Mesothelial cell of epicardium (in vitro differentiated cells): ENCODE results near the gene PRB2. TPM values are rescaled to one million over a fixed set of nuclear protein-coding genes. Genes with fewer than 3 reads are reported as not detected.
"Not testable (repeated sequence)": the region's sequence is repeated elsewhere in the genome, so short reads cannot be mapped to it uniquely, and the experiment has no call there.

Experiments
- DNase-seq, 2 experiments: peaks; one replicate each; pipeline ENCODE4 v3.0.0; 2021; ENCODE audit warnings: low spot score in 2 of 2; ENCODE audit not compliant: unreplicated experiment in 2 of 2
- H3K27ac Mint-ChIP-seq: 2 replicates; pipeline ENCODE4 v1.8.0; 2021; ENCODE audit warnings: mixed read lengths
- H3K27me3 Mint-ChIP-seq: 2 replicates; pipeline ENCODE4 v1.8.0; 2021; ENCODE audit warnings: low read depth, mixed read lengths
- H3K36me3 Mint-ChIP-seq: 2 replicates; pipeline ENCODE4 v1.8.0; 2021; ENCODE audit warnings: mixed read lengths
- H3K4me1 Mint-ChIP-seq: 2 replicates; pipeline ENCODE4 v1.8.0; 2021; ENCODE audit warnings: mixed read lengths
- H3K4me3 Mint-ChIP-seq: 2 replicates; pipeline ENCODE4 v1.8.0; 2021; ENCODE audit warnings: mild to moderate bottlenecking, moderate library complexity, mixed read lengths
- H3K9me3 Mint-ChIP-seq: 2 replicates; pipeline ENCODE4 v1.8.0; 2021; ENCODE audit warnings: mixed read lengths
- total RNA-seq: library from RNA; stranded (reverse); gene quantifications from 3 replicates; pipeline ENCODE4 v1.2.1, GENCODE V29; 2021
- TF ChIP-seq, protein P1 (sequence below): fragments of 200-600 bp; sonication (generic); IDR thresholded peaks from one replicate; pipeline ENCODE4 v1.5.0; 2021; ENCODE audit warnings: antibody characterized with exemption; ENCODE audit not compliant: unreplicated experiment

PRB2 gene
- total RNA-seq, 1 donor from 2014 or later = not detected

GRCh38 chr12:11408096-11408495 is 12.7 kb upstream of the PRB2 start:
- no peak for DNase-seq
- TF ChIP-seq, protein P1, sequence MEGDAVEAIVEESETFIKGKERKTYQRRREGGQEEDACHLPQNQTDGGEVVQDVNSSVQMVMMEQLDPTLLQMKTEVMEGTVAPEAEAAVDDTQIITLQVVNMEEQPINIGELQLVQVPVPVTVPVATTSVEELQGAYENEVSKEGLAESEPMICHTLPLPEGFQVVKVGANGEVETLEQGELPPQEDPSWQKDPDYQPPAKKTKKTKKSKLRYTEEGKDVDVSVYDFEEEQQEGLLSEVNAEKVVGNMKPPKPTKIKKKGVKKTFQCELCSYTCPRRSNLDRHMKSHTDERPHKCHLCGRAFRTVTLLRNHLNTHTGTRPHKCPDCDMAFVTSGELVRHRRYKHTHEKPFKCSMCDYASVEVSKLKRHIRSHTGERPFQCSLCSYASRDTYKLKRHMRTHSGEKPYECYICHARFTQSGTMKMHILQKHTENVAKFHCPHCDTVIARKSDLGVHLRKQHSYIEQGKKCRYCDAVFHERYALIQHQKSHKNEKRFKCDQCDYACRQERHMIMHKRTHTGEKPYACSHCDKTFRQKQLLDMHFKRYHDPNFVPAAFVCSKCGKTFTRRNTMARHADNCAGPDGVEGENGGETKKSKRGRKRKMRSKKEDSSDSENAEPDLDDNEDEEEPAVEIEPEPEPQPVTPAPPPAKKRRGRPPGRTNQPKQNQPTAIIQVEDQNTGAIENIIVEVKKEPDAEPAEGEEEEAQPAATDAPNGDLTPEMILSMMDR = no peak
- no peaks in the 10 kb centered on the region for H3K36me3 Mint-ChIP-seq
- H3K9me3 Mint-ChIP-seq = peaks cover 20% of the 10 kb centered on the region
- H3K4me1 Mint-ChIP-seq = no peaks in the 10 kb centered on the region
- H3K27ac Mint-ChIP-seq = no peak overlapping the region
- H3K27me3 Mint-ChIP-seq = no peaks in the 10 kb centered on the region
- no peak overlapping the region for H3K4me3 Mint-ChIP-seq

DNA sequence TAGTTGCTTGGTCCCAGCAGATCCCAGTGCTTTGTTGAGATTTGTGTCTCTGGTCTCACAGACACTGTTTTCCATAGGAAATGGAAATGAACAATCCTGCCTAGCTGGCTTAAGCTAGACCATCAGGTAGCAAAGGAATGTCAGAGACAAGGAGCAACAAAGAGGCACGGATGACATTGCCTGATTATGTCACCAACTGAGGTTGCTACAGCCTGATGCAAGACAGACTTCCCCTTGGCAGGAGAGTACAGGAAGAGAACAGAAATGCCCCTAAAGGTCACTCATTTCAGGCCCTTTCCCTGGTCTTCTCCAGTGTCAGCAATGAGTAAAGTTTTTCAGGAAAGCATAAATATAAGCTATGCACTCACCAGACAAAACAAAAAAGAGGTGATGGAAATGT is 2.0 kb upstream of the PRB2 start:
- Mint-ChIP-seq H3K27ac (no peak overlapping the region), H3K4me3 (no peak overlapping the region), H3K27me3 (no peaks in the 10 kb centered on the region), H3K4me1 (no peaks in the 10 kb centered on the region), H3K9me3 (no peaks in the 10 kb centered on the region), H3K36me3 (no peaks in the 10 kb centered on the region)
- TF ChIP-seq, protein P1 = no peak
- no peak for DNase-seq

DNA sequence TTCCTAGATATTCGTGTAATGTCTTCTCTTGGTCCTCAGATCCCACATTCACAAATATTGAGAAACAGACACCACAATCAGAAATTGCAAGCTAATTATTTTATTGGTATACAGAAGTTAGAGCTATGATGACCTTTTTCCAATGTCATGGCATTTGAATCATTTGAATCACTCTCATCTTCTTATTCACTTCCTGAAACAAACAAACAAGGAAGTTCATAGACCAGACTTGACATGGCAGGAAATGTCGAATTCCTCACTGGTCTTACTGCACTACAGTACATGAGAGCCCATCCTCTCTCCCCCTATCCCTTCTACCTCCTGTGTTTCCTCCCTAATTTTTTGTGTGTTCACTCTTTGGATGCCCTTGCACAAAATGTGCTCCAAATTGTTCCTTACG is 3.9 kb downstream of the PRB2 start:
- not testable (repeated sequence) for H3K36me3 Mint-ChIP-seq, H3K27ac Mint-ChIP-seq, H3K4me1 Mint-ChIP-seq, H3K9me3 Mint-ChIP-seq, DNase-seq, H3K27me3 Mint-ChIP-seq, H3K4me3 Mint-ChIP-seq

DNA sequence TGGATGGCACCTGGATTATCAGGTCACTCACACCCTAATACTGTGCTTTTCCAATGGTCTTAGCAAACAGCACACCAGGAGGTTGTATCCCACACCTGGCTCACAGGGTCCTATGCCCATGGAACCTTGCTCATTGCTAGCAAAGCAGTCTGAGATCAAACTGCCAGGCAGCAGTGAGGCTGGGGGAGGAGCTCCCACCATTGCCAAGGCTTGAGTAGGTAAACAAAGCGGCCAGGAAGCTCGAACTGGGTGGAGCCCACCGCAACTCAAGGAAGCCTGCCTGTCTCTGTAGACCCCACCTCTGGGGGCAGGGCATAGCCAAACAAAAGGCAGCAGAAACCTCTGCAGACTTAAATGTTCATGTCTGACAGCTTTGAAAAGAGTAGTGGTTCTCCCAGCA is 17.9 kb downstream of the PRB2 start:
- peaks cover 75% of the 10 kb centered on the region for H3K9me3 Mint-ChIP-seq
- not testable (repeated sequence) for H3K4me3 Mint-ChIP-seq, H3K4me1 Mint-ChIP-seq, H3K27me3 Mint-ChIP-seq, DNase-seq, H3K36me3 Mint-ChIP-seq, H3K27ac Mint-ChIP-seq

GRCh38 chr12:11361151-11361550 is 34.2 kb downstream of the PRB2 start:
- no peak overlapping the region for H3K4me3 Mint-ChIP-seq
- H3K9me3 Mint-ChIP-seq = peaks cover 2% of the 10 kb centered on the region
- H3K4me1 Mint-ChIP-seq = no peaks in the 10 kb centered on the region
- no peaks in the 10 kb centered on the region for H3K36me3 Mint-ChIP-seq
- no peak for DNase-seq
- H3K27ac Mint-ChIP-seq = no peak overlapping the region
- no peaks in the 10 kb centered on the region for H3K27me3 Mint-ChIP-seq
- TF ChIP-seq, protein P1 = no peak

DNA sequence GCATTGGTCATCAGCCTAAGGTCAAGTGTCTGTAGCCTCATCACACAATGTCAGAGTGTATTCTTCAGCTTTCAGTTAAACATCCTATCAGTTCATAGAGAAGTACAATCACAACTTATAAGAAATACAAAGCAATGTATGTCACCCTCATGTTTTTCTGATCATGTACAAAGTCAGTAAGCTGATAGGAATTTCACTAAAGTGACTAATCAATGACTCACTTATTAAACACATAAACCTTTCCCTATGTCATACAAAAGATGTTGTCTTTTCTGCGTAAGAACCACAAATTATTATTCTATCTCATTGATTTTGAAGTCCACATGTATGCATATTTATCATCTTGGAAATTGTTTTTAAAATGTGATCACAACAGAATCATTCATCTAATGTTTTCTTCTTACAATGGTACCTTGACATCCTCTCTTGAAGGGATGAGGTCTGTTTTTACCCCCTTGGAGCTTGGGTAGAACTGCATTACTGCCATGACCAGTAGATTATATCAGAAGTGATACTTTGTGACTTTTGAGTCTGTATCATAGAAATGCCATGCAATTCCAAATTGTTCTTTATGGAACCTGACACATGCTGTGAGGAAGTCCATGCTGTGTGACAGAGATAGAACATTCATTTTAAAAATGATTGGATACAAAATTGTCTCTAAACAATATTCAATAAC is 35.0 kb downstream of the PRB2 start:
- DNase-seq, H3K4me1 Mint-ChIP-seq, H3K27ac Mint-ChIP-seq, H3K4me3 Mint-ChIP-seq, H3K36me3 Mint-ChIP-seq, H3K27me3 Mint-ChIP-seq, H3K9me3 Mint-ChIP-seq: not testable (repeated sequence)

DNA sequence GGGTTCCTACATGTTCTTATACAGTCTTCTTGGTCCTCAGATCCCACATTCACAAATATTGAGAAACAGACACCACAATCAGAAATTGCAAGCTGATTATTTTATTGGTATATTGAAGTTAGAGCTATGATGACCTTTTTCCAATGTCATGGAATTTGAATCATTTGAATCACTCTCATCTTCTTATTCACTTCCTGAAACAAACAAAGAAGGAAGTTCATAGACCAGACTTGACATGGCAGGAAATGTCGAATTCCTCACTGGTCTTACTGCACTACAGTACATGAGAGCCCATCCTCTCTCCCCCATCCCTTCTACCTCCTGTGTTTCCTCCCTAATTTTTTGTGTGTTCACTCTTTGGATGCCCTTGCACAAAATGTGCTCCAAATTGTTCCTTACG is 43.6 kb downstream of the PRB2 start:
- H3K27ac Mint-ChIP-seq, H3K4me3 Mint-ChIP-seq, DNase-seq, H3K27me3 Mint-ChIP-seq, H3K36me3 Mint-ChIP-seq, H3K9me3 Mint-ChIP-seq, H3K4me1 Mint-ChIP-seq: not testable (repeated sequence)

DNA sequence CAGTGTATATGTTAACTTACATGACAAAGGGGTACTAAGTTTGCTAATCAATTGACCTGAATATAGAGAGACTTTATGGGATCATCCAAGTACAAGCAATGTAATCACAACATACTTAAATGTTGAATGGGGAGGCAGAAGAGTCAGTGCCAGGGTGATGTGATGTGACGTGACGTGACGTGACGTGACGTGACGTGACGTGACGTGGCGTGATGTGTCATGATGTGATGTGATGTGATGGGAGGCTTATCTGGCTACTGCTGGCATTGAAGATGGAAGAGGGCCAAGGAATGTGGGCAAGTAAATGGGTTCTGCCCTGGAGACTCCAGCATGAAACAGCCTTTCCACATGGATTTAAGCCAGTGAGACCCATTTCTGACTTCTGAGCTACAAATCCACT is 46.9 kb downstream of the PRB2 start:
- H3K27ac Mint-ChIP-seq = no peak overlapping the region
- TF ChIP-seq, protein P1 = no peak
- H3K27me3 Mint-ChIP-seq = no peaks in the 10 kb centered on the region
- H3K36me3 Mint-ChIP-seq = no peaks in the 10 kb centered on the region
- no peak for DNase-seq
- H3K4me1 Mint-ChIP-seq = no peaks in the 10 kb centered on the region
- H3K4me3 Mint-ChIP-seq = no peak overlapping the region
- peaks cover 6% of the 10 kb centered on the region for H3K9me3 Mint-ChIP-seq
